NCI-H2196 treated with DMSO at 0.1 percent for 48 hours (cell line): ENCODE measurements around the gene ENOX1.

Source experiments
- DNase-seq: peaks from one replicate; lab custom pipeline; 2025; ENCODE audit not compliant: unreplicated experiment; lab: John Stamatoyannopoulos, UW

ENOX1 gene

DNA sequence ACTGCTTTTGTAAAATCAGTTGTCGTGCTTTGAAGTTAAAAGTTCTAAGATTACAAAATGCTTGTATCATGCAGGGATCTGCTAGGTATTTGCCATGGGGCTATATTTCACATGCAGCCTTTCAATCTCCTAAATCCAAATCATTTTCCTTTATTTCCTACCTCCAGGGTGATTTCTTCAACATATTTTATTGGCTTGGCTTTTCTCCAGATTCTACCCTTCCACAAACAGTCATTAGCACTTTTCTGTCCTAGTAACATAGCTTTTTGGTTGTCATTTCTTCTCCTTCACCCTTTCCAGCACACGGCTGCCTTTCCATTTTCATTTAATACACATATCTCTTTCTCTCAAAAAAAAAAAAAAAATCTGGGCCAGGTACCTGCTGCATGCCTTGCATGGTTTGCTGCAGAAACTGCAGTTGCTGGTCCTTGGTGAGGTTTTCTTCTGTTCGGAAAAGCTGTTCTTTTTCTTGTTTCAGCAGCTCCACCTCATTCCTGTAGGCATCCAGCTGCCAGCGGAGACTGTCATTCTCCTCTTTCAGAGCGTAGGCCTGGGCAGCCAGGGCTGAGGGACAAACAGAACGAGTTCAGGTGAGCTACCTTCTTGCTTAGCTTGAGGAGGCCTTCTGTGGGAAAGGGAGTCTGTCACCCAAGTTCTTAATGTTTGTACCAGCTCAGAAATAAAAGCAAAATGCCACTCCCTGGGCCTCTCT, 488.6 kb downstream of the ENOX1 start:
- no peak for DNase-seq

DNA sequence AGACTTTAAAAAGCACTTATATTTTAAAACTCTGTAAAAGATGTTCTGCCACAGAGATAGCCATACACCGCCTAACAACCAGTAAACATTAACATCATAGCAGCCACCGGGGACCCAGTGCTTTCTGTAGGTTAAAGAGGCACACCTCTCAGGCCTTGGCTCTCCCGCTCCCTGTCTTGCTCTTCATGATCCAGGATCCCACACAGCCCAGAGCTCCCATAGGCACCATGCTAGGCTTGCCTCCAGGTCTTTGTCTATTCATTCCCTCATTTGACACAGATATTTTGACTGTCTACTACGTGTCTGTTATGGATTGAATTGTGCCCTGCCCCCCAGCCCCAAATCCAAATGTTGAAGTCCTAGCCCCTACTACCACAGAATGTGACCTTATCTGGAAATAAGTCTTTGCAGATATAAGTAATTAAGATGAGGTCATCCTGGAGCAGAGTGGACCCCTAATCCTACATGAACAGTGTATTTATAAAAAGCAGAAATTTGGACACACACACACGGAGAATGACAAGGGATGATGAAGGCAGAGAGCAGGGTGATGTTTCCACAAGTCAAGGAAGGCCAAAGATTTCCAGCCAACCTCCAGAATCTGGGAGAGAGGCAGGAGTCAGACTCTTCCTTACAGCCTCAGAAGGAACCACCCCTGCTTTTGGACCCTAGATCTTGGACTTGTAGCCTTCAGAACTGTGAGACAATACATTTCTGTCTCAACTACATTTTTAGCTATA, 490.8 kb downstream of the ENOX1 start:
- DNase-seq = no peak

DNA sequence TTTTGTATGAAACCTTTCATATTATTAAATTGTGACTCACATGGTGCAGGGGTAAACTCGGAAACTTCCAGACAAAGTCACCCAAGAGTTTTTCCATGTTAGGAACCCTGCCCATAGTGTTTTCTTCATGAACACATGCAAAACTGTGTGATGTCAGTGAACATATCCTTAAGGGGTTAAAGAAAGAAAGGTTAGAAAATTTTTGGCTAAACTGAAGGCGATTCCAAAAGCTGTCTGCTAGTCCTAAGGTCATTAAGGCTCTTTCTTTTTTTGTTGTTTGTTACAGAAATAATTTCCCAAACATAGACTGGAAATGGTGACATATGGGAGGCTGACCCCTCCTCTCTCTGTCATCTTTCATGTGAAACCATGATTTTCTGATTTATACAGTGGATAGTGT, 491.5 kb downstream of the ENOX1 start:
- DNase-seq = no peak

DNA sequence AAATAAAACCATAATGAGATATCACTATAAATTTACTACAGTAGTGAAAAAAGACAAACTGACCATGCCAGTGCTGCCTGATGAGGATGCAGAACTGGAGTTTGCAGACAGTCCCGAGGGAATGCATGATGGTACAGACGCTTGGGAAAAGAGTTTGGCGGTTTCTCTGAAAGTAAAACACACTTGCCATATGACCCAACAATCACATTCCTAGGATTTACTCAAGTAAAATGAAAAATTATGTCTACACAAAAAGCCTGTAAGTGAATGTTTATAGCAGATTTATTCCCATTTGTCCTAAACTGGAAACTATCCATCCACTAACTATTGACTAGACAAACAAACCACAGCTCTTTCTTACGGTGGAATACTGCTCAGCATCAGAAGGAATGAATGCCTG, 492.4 kb downstream of the ENOX1 start:
- DNase-seq = no peak

DNA sequence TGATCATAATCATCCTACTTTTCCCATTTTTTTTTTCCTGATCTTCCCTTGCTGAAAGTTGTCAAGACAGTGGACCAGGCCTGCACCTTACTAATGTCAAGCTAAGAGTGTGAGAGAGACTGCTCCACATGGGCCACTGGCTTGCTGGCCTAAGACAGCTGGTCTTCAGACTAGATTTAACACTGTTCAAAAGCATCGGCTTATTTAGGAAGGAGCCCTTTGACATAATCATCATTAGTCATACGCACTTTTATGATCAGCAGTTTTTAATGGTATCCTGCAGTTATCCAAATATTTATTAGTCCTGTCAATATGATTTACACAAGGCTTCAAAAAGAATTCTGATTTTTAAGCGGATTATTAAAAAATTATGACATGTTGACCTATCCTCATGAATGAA, 492.8 kb downstream of the ENOX1 start:
- no peak for DNase-seq

DNA sequence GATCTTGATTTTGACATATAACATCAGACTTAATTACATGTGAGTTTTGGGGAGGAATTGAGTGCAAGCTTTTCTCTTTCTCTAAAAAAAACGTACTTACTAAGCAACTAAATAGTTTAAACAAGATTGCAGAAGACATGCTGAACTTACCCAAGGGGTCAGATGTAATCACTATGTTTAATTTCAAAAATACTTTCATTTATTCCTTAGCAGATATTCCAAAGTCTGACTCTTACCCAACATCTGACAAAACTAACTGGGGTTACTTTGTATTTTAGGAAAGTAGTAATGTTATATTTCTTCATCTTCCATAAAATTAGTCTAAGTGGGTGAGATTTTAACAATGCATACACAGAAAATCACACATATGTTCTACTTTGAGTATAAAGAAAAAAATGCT, 493.2 kb downstream of the ENOX1 start:
- no peak for DNase-seq

DNA sequence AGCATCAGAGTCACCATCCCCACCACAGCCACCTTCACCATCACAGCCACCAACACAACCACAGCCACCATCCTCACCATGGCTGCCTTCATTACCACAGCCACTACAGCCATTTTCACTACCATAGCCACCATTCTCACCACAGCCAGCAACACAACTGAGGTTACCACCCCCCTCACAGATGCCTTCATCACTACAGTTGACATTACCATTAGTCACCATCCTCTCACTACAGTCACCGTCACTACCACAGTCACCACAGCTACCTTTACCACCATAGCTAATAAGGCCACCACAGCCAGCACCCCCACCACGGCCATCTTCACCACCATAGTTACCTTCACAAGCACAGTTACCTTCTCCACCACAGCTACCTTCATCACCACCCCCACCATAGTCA, 493.8 kb downstream of the ENOX1 start:
- DNase-seq = no peak

DNA sequence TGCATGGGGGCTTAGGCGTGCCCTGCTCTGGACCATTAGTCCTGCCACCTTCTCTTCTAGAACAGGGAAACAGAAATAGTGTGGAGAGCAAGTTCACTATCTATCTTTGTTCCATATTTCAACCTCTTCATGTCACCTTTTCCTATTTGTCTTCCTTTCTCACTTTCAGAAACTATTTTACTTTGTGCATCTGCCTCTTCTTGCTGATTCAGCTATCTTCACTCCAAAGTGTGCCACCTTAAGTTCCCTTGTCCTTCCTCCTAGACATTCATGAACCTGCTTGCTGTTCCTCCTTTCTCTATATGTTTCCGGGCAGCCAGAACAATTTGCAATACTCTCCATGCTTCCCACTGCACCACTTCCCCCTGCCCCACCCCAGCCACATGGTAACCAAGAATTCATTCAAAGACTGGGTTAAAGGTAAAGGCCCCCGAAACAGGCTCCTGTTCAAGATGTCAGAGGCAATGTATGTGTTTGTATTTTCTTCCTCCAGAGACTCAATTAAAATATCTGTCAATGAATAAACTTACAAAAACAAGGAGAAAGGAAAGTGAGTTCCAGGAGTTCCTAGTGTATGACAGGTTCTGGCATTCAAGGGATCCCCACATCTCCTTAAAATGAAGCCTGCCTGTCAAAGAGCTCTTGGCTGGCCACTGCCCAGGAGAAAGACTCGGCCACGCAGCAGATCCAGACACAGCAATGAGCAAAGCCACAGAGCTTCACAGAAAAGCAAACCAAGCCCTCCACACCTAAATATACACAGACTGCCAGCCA, 495.3 kb downstream of the ENOX1 start:
- DNase-seq = no peak

DNA sequence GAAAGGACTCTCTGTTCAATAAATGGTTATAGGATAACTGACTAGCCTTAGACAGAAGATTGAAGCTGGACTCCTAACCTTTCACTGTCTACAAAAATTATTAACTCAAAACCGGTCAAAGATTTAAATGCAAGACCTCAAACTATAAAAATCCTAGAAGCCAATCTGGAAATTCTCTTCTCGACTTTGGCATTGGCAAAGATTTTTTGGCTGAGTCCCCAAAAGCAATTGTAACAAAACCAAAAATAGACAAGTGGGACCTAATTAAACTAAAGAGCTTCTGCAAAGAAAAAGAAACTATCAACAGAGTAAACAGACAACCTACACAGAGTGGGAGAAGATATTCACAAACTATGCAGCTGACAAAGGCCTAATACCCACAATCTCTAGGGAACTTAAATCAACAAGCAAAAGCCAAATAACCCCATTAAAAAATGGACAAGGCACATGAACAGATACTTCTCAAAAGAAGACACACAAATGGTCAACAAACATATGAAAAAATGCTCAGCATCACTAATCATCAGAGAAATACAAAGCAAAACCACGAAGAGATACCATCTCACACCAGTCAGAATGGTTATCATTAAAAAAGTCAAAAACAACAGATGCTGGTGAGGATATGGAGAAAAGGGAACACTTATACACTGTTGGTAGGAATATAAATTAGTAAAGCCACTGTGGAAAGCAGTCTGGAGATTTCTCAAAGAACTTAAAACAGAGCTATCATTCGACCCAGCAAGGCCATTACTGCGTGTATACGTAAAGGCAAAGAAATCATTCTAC, 497.1 kb downstream of the ENOX1 start:
- DNase-seq = no peak

DNA sequence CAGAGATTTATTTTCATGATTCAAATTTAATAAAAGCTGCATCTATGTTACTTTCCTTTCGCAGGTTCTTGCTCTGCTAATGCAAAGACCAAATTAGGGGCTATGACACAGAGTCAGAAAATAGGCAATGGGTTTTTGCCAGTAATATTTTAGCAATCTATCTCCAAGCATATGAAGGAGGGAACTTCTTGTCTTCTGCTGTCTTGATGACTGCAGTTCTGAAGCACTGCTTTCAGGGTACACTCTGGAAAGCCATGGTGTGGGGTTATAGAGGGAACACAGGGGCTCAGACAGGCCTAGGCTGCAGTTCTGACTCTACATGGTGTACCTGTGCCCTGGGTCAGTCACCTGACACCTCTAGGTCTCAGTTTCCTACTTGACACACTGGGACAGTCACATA, 500.0 kb downstream of the ENOX1 start:
- no peak for DNase-seq

DNA sequence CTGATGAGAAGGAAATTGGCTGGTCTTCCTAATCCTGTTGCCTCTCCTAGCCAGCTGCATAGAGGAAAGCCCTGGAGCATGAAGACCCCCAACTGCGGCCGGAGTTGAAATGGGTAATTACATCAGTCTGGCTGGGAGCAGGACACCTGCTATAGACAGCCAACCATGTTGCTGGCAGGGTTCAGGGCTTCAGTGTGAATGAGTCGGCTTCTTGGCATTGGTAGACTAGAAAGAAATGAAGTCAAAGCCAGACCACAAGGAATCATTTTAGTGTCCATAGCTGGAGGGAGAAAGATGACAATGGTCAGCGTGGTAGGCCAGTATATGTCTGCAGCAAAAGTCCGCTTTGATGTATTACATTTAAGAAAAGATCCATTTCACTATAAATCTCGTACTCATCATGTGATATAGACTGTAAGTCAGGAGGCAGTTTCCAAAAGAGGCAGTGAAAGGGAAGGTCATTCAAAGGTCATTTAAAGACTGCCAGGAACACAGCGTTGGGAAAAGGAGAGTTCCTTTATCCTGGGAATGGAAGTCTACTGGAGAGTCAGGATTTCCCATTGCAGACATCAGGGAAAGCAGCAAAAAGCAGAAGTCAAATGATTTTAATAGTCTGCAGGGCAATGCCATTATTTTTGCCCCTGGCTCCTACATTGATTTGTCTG, 500.7 kb downstream of the ENOX1 start:
- DNase-seq = no peak

DNA sequence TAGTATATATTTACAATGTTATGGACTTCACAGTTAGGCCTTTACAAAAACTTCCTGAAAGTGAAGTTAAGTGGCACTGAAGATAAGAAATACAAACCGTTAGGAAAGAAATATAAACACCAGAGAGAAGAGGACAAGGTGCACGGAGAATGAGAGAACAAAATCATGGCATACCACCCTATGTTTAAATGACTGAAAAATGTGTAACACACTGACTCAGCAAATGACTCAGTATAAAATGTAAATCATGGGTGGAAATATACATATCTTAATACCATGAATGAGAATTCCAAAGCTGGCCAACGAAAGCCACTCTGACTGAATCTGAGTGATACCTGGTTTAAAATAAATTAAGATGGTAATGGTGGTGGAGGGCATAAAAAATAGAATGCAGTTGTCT, 502.6 kb downstream of the ENOX1 start:
- DNase-seq = no peak

DNA sequence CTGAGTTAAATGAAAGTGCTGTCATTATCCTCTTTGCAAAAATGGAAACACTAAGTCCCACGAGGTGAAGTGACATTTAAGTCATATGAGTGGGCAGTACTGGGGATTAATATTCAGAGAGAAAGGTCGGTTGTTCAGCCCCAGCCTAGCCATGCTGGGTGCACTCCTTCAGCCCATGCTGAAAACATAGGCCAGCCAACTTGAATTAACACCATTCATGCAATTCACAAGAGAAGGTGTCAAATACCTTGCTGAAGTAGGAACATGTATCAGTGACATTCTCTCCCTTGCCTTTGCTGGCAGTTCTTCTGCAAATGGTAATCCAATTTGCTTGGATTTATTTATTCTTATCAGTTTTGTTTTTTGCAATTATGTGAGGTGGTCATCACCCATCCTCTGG, 507.1 kb downstream of the ENOX1 start:
- no peak for DNase-seq

DNA sequence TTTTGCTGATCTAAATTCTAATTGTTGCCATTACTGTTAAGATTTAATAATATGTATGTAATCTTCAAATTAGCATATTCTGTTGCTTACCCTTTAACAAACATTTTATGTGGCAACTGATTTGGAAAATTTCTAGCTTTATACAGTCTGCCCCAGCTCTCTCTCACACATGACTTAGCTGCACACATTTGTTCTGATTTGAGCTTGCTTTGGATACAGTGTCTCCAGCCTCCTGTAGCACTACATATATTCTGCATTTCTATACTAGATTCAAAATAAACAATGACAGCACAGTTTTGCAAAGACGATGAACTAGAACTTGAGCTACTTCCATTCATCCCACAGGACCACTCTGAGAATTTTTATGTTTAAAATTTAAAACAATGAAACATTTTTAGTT, 508.6 kb downstream of the ENOX1 start:
- no peak for DNase-seq

DNA sequence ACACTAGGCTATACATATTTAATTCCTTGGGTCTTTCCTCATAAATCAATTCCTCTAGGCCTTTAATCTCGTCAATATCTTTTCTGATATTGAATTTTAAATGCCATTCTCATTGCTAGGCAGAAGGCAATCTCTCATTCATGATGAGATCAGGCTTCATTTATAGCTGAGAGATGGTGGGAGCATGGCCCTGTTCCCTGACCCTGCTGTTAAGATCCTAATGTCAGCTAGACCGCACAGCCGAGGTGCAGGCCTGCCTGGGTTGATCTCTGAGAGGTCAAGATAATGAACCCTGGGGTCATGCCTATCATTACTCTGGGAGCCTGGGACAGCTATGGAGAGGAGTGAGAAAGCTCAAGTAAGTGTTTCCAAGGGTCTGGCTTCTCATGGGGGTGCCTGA, 509.6 kb downstream of the ENOX1 start:
- DNase-seq = no peak

DNA sequence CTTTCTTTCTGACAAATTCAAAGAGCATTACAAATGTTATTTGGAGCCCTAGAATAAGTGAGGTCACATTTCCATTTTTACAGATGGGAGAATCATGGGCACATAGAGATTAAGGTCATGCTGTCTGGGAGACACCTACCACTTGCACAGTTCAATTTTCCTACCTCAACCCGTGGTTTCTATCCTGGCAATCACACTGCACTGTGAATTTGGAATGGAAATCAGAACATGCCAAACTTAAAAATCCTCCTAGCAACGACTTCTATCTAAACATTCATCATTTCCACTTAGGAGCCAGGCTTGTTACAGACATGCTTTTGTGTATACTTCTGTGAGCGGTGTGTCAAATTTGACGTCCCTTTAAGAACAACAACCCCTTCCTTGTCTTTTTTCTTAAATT, 511.9 kb downstream of the ENOX1 start:
- no peak for DNase-seq

DNA sequence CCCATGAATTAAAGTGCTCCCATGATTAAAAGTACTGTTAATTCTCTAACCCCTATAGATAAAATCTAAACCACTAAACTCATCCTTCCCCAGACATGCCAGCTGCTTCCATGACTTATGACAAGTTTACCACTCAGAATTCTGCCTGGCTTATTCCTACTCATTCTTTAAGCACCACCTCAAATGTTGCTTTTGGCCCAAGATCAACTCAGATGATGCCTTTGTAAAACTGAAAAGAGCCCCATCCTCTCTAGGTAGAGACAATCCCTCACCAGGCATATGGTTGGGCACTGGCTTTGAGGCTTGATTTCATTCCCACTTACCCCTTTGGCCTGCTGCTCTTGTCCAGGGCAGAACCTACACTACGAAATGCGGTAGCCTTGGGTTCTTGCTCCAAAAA, 513.4 kb downstream of the ENOX1 start:
- DNase-seq = no peak

DNA sequence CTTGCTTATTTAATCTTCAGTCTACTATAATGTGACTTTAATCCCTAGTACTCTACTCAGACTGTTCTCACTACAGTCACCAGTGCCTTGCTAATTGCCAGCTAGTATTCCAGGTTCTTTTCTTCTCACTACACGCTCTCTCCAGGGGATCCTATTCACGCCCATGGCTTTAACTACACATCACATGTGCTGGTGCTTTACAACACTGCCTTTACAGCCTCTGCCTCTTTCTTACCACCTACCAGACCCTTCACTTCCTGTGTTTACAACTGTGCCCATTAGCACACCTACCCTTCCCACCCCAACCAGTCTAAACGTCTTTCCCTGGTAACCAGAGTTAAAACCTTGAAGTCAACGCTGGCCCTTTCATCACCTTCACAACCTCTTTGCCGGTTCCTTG, 513.9 kb downstream of the ENOX1 start:
- no peak for DNase-seq

DNA sequence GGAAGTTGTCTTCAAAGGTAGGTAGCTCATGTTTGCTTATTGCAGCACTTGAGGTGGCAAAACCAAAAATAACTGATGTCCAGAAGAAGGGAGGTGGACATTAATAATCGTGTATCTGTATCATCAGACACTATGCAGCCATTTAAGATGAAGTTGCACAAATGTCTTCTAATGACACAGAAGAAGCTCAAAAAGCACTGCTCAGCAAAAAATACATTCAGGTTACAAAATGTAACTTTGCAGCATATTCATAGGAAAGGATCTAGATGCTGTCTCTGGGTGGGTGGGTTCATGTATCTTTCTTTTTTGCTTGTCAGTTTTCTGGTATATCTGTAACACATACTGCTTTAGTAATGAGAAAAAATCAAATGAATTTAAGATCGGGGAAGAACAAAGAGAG, 515.6 kb downstream of the ENOX1 start:
- no peak for DNase-seq

DNA sequence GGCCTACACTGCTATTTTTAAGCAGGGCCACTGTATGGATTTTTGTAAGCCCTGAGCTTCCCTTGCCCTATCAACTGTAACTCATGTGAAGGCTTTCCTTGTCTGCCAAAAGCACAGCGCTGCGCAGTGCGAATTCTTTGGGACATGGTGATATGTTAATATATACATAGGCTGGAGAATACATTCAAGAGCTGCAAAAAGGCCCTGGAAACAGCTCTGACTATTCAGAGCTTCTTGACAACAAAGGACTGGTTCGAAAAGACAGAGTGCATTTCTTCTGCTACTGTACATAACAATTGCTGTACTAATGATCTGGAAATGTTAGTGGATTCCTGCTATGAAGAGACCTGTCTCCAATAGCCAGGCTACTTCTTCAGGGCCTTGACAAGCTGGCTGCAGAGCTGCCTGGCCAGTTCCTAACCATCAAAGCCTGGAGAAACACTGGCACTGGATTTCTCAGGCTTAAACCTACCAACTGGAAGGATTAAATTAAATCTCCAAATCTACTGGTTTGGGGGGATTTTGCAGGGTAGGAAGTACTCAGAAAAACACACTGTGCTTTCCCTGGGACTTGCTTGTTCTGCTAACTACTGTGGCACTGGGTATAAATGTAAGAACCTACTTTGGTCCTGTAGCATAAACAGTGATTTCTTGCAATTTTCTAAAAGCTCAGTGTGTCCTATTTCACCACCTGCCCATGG, 516.5 kb downstream of the ENOX1 start:
- no peak for DNase-seq
